ELF-1 (cell line): ENCODE results near the gene TBX1.
"Not testable (repeated sequence)": the region's sequence is repeated elsewhere in the genome, so short reads cannot be mapped to it uniquely, and the experiment has no call there.

Experiments
- DNase-seq: peaks from one replicate; pipeline ENCODE4 v3.0.0-alpha.2; 2016; ENCODE audit warnings: low read depth, low spot score

The TBX1 gene

DNA sequence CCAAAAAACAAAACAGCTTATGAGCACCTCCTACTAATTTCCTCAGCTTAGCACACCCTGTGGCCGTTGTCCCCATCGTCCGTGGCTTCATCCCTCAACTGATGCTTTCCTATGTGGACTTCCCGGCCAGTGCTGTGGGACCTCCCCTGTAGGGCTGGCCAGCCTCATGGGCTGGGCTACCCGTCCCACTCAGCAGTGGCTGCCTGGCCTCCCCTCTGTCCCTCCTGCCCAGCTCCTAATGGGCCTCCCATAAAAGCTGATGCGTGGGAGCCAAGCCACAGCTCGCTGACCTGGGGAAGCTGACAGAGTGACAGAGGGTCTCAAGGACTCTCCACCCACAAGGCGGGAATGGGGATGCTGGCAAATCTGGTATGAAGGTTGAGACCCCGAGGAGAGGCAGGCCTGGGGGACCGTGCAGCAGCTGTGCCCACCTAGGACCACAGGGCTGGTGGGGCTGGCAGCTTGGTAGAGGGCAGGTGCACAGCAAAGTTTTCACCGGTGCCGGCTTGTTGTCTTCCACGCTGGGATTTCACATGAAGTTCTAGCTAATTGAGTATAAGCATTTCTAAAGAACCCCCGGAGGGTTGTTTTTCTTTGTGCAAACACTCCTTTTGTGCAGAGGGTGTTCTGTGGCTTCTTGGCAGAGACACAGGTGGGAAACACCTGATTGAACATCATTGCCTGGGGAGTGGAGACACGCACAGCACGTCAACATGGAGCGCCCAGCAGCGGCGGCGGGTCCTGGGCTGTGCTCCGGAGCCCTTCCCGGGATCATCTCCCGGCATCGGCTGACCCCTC, 23.2 kb downstream of the TBX1 start:
- DNase-seq, result no peak

DNA sequence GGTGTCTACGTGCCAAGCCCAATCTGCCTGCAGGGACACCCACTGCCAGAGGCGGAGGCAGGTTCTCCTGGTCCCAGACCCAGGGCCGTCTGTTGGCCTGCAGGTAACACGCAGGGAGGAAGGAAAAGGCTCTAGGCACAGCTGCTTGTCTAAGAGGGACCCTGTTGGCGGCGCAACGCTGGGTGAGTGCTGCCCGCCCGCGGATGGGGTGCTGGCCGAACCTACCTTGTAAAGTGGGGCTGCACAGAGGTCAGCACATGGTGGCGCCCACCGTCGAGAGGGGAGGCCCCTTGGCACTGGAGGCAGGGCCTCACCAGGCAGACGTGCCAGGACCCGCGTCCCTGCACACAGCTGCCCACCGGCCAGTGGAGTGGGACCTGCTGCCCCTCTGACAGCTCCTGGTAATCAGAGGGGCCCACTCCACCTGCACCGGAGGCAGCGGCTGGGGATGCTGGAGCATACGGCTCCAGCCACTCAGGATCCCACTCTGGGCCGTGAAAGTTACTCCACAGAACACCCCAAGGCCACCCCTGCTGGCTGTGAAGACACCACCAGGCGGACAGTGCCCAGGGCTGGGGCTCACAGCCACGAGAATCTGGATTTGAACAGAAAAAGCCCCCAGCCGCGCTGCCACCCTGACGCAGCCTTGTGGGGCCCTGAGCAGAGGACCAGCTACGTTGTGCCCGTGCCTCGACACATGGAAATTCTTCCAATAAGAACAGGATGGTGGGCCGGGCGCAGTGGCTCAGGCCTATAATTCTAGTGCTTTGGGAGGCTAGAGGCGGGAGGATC, 24.0 kb downstream of the TBX1 start:
- DNase-seq, result no peak

DNA sequence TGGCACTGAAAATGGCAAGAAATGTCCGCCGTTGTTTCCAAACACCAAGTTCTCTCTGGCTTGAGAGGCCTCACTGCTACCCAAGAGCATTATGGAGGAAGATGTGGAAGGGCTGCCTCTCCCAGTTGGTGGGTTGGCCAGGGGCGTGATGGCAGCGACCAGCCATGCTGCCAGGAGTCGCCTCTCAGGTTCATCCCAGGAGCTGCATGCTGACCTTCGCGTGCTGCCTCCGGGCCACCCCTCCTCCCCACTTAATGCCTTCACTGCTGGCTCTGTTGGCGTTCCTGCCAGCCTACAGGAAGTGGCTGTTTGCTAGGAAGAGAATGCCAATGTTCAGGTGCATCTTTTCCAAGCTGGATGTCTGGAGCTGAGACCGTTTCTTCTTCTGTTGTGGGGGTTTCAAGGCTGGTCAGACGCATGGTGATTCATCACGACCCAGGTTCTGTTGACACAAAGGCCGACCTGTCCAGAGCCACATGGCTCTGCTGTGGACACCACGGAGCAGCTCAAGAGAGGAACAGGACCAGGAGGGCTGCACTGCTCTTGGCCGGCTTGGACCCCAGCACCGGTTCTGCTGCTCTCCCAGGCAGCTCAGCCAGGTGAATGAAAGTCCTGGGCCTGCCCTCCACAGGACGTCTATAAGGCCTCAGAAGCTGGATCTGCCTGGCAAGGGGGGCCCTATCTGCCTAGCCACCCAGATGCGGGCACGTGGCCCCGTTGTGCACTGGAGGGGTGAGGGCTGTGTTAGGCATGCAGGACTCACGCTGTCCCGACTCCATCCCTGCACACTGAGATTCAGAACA, 25.1 kb downstream of the TBX1 start:
- no peak for DNase-seq

DNA sequence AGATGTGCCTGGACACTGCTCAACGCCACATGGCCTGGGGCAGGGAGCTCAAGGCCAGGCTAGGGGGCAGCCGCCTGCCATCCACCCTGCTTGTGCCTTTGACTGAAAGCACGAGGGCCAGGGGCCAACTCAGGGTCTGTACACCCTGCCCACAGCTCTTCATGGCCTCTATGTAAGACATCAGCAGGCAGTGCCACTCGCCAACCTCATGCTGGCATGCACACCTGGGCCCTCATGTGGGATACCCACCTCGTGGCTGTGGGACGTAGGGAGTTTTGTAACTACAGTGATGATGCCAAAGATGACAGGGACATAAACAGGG, 25.6 kb downstream of the TBX1 start:
- no peak for DNase-seq

DNA sequence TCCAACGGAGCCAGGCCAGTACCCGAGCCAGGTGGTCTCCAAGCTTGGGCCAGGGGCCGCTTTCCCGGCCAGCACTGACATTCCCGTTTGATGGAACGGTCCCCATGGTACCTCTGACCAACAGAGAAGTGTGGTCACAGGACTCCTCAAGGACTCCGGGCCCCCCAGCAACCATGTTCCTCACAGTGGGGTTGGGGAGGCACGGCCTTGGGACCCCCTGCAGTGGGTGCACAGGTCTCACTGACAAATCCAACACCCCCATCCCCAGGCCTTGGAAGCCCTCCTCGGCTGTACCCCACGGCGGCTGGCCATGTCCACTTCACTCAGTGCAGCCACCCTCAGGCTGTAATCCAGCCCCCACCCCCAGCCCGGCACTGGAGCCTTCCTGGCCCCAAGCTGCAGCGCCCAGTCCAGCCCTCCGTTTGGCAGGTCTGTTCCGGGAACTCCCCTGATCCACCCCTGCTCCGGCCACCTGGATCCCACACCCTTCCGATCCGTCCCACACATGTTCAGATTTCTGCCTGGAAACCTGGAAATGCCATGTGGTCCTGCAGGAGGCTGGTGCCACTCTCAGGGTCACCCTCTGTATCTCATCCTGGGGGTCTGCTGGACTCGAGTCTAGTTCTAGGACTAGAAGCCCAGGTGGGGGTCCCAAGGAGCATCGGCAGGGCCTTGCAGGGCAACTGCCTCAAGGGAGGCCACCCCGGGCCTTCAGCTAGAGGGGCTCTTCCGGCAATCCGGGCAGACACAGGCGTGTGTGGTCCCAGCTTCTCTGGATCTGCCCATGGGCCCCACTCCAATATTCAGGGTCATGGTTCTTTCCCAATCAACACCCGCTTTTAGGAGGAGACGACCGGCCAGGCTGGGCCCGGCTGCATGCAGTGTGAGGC, 26.6 kb downstream of the TBX1 start:
- DNase-seq, result no peak

DNA sequence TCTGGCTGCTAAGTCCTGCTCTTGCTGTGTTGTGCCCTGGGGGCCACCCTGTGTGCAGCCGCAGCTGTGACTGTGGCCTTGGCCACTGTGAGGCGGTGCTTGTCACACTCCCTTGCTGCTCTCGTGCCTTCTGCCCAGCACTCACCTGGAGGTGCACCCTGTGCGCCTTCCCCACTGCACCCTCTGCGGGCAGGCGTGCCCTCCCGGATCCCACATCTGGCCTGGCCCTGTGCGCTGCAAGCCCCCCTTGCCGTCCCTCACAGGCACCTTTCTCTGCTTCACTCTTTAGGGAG, 27.2 kb downstream of the TBX1 start:
- no peak for DNase-seq

DNA sequence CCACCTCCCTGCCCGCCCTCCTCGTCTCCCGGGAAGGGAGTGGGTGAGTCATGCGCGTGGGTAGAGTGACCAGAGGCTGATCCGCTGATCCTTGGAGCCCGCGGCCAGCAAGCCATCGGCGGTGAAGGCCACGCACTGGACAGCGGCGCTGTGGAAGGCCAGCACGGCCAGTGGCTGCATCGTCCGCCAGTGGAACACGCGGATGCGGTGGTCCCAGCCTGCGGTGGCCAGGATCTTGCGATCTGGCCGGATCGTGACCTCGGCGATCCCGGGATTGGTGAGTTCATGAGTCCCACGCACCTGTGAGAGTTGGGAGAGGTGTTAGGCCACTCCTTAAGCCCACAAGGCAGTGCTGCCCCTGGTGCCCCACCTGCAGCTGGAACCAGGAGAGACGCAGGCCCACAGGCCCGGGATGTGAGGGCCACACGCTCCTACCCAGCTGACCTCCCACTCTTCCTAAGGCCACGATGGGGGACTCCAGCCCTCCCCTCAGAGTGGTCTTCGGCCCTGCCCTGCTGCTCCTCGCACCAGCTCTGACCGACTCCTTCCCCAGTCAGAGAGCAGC, 28.2 kb downstream of the TBX1 start:
- DNase-seq, result no peak

DNA sequence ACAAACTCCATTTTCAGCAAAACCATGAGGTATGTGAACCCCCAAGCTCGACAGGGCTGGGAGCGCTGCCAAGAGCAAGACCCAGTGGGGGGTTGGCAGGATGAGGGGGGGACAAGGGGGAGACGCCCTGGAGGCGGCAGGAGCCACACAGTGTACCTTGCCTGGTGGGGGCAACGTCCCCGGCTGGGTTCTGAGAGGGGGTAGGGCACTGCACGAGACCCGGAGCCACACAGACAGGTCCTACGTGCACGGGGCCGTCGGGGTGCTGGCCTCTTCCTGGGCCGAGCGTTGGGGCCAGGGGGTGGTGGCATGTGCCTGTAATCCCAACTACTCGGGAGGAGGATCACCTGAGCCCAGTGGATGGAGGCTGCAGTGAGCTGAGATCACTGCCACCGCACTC, 28.8 kb downstream of the TBX1 start:
- no peak for DNase-seq

DNA sequence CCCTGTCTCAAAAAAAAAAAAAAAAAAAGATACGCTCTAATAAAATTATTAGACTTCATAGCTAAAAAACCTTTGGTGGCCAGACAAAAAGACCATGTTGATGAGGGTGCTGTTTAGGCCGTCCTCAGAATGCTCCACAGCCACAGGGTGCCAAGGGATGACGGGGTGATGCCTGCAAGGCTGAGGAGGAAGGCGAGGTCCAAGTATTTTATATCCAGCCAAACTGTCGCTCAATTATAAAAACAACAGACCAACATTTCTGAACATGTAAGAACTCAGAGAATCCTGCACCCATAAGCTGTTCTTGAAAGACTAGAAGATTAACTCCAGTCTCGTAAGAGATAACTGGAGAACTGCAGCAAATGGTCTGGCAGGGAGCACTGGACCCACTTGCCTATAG, 29.2 kb downstream of the TBX1 start:
- no peak for DNase-seq

DNA sequence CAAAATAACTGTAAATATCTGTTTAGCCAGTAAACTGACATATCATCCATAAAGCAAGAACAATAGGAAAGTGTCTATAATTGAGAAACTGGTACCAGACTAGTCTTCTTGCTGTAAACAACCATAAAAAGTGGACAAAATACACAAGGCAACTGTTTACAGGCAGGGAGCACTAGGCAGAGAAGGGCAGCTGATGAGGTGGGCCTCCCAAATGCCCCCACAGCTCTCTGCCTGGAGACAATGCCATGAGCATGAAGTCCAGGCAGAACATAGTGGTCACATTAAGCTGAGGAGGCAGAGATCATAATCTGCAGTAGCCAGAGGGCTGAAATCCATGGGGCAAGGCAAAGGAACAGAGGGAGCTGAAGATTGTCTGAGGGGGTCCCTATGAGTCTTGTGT, 30.7 kb downstream of the TBX1 start:
- no peak for DNase-seq

DNA sequence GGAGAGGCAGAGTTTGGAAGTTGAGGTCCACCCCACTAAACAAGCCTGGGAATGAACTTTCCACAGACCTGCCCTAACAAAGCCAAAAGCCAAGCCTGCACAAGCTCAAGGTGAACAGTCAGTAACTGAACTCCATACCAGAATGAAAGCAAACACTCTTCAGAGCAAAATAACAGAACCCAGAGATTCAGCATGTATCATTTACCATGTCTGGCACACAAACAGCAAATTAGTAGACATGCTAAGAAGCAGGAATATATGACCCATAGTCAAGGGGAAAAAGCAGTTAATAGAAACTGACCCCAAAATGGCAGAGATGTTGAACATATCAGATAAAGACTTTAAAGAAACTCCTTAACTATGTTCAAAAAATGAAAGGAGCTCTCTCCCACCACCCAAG, 31.3 kb downstream of the TBX1 start:
- DNase-seq, result no peak

DNA sequence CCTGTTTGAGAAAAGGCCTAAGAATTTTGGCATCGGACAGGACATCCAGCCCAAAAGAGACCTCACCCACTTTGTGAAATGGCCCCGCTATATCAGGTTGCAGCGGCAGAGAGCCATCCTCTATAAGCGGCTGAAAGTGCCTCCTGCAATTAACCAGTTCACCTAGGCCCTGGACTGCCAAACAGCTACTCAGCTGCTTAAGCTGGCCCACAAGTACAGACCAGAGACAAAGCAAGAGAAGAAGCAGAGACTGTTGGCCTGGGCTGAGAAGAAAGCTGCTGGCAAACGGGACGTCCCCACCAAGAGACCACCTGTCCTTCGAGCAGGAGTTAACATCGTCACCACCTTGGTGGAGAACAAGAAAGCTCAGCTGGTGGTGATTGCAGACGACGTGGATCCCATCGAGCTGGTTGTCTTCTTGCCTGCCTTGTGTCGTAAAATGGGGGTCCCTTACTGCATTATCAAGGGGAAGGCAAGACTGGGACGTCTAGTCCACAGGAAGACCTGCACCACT, 31.9 kb downstream of the TBX1 start:
- DNase-seq, result not testable (repeated sequence)

DNA sequence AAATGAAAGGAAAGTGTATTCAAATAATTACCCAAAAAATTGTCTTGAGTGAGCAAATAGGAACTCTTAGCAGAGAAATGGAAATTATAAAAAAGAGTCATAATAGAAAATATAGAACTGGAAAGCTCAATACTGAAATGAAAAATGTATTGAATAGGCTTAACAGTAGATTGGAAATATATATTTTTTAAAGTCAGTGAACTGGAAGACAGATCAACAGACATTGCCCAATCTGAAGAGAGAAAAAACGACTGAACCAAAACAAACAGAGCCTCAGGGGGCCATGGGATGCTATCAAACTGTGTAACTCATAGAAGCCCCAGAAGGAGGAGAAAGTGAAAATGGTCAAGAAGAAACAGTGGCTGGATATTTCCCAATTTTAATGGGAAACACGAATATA, 32.6 kb downstream of the TBX1 start:
- no peak for DNase-seq

DNA sequence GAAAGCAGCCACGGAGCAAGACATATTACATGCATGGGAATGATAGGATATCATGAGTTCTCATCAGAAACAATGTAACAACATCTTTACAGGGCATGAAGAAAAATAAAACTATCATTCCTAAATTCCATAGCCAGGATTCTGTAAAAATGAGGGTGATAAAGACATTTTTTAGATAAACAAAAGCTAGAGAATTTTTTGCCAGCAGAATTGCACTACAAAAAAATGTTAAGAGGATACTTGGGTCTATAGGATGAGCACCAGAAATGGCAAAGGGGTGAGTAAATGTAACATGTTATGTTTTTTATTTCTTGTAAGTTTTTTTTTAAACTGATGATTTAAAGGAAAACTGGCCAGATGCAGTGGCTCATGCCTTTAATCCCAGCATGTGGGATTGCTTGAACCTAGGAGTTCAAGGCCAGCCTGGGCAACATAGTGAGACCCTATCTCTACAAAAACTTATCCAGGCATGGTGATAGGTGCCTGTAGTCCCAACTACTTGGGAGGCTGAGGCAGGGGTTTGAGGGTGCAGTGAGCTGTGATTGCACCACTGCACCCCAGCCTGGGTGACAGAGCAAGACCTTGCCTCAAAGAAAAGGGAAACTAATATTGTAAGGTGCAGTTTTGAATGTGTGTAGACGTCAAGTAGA, 33.2 kb downstream of the TBX1 start:
- no peak for DNase-seq

DNA sequence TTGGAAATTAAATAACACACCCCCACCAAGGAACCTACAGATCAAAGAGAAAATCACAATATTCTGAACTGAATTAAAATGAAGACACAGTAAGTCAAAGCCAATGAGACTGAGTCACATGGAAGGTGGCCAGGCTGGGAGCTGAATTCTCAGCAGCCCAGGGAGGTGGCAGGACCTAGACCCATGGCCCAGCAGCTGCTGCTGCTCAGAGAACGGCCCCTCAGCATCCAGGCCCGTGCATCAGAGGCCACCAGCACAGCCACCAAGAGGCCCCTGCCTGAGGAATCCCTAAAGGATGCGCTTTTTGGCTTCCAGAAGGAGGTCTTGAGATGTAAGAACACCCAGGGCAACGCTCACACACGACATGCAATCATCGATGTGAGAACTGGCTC, 35.0 kb downstream of the TBX1 start:
- no peak for DNase-seq

DNA sequence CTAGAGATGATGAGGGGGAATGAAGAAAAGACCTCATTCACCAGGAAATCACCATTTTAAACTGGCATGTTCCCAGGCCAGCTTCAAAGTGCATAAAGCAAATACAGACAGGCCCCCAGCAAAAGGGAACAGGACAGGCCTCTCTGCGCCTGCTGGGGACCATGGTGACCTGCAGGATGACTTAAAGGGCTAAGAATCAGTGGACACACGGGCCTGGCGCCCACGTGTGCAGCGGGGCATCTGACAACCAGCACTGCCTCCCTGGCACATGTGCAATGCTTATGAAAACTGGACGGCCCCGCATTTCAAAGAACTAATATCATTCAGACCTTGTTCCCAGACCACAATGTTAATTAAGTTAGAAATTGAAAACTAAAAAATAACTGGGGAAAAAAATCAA, 35.6 kb downstream of the TBX1 start:
- DNase-seq, result no peak

DNA sequence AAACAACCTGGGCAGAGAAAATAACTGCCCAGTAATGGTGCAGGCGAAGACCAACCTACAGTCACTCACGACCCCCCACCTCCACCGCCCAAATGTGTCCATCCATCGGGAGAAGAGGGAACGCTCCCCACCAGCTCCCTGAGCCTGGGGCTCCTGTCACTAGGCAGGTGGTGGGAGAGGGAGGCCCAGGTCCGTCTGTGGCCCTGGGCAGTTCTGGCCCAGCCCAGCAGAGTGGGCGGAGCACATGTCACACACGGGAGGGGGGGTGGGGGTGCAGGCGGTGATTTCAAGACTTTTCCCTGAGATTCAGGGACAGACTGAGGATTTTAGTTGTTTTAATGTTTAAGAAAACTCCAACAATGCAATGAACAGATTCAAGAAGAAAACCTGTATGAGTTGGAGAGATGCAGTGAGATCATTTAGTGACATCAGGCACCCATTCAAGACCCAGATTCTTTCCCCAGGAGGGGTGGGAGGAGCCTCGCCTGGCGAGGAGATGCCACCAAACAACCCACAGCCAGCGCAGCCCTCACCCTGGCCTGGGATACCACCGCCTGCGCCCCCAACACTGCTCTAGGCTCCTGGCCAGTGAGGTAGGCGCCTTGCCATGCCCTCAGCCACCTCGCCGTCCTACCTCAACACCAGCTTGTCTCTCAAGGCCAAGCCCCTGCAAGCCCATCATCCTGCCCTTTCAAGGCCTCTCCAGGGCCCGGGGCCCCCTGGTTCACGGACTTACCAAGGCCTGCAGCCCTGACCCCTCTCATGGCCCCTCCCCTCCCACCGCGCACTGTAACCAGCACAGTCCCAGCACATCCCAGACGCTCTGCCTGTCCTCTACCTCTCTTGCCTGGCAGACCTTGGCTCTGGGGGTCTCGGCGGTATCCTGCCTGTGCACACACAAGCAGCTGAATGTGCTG, 36.8 kb downstream of the TBX1 start:
- DNase-seq, result no peak

DNA sequence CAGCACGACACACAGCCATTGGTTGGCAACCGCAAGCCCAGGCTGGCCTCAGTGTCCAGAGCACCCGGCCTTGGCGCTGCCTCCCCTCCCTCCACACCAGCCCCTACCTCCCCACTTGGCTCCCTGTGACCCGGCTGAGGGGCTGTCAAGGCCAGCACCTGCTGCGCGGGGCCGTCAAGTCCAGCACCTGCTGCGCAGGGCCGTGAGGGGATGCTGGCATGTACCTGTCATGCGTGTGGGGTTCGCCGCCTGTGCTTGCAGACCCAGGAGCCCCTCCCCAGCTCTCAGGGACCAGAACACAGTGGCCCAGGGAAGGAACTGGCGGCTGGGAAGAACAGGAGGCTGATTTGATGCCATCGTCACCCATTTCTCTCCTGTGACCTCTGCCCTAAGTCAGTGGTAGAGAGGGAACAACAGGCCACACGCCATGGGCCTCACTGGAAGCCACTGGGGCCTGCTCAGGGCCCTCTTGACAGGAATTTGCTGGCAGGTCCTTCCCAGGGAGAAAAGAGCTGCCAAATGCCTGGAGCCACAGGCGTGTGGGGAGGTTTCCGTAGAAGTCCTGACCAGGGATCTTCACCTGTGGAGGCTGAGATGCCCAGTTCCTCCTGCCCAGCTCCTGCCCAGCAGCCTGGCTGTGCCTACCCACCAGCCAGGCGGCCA, 37.6 kb downstream of the TBX1 start:
- no peak for DNase-seq

DNA sequence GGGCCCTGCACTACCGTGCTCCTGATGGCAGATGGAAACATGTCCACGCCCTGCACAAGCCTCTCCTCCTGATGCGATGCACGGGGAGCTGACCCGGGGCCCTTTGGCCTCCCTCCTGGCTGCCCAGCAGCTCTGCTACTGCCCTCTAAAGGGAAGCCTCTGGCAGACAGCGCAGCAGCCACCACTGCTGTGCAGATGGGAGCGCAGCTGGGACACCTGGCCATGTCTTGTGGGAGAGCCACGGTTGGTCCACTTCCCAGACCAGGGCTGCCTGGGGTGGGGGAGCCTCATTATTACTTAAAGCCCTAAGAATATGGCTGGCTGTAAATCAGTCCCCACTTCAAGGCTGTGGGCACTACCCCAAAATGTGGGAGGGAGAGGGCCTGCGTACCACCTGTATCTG, 38.3 kb downstream of the TBX1 start:
- DNase-seq, result no peak
